DOHH2 (cell line): ENCODE measurements around the gene NR1I3.

Source experiments
- H3F3A ChIP-seq: fragments of 200-600 bp; sonication (generic), shearing (Covaris generic); 2 replicates; pipeline ENCODE4 v1.6.0; 2016; ENCODE audit warnings: antibody characterized with exemption, mild to moderate bottlenecking; ENCODE audit not compliant: control insufficient read depth, insufficient read depth
- H3K27ac ChIP-seq: fragments of 200-600 bp; sonication (generic); 2 replicates; pipeline ENCODE4 v1.5.1; 2014; ENCODE audit warnings: low read depth, mild to moderate bottlenecking, low read length, moderate library complexity
- H3K27me3 ChIP-seq: fragments of 200-600 bp; sonication (generic); 2 replicates; pipeline ENCODE4 v1.6.1; 2014; ENCODE audit warnings: mild to moderate bottlenecking, low read length, mixed read lengths; ENCODE audit not compliant: control insufficient read depth
- H3K36me3 ChIP-seq: fragments of 200-600 bp; sonication (generic); 2 replicates; pipeline ENCODE4 v1.6.1; 2014; ENCODE audit warnings: mild to moderate bottlenecking, low read length, moderate library complexity, mixed read lengths; ENCODE audit not compliant: control insufficient read depth
- H3K4me1 ChIP-seq: fragments of 200-600 bp; sonication (generic); 2 replicates; pipeline ENCODE4 v1.6.1; 2014; ENCODE audit warnings: mild to moderate bottlenecking, low read length, mixed read lengths; ENCODE audit not compliant: control insufficient read depth
- H3K4me2 ChIP-seq: fragments of 200-600 bp; sonication (generic); 2 replicates; pipeline ENCODE4 v1.6.0; 2014; ENCODE audit warnings: mild to moderate bottlenecking, low read length, moderate library complexity
- H3K4me3 ChIP-seq: fragments of 200-600 bp; sonication (generic); 2 replicates; pipeline ENCODE4 v1.5.1; 2014; ENCODE audit warnings: mild to moderate bottlenecking, low read length, mixed read lengths
- H3K79me2 ChIP-seq: fragments of 200-600 bp; sonication (generic); 2 replicates; pipeline ENCODE4 v1.6.1; 2014; ENCODE audit warnings: mild to moderate bottlenecking, low read length, mixed read lengths; ENCODE audit not compliant: control insufficient read depth
- H3K9me2 ChIP-seq: fragments of 200-600 bp; sonication (generic); replicated peaks from 2 replicates; pipeline ENCODE4 v1.6.1; 2014; ENCODE audit warnings: mild to moderate bottlenecking, low read length, mixed read lengths; ENCODE audit not compliant: control insufficient read depth
- H3K9me3 ChIP-seq: fragments of 200-600 bp; sonication (generic); 2 replicates; pipeline ENCODE4 v1.6.1; 2014; ENCODE audit warnings: antibody characterized with exemption, low read length, mixed read lengths; ENCODE audit not compliant: control insufficient read depth, insufficient read depth
- H4K20me1 ChIP-seq: fragments of 200-600 bp; sonication (generic); 2 replicates; pipeline ENCODE4 v1.6.0; 2014; ENCODE audit warnings: low read depth, mild to moderate bottlenecking, antibody characterized with exemption, low read length, moderate library complexity; ENCODE audit not compliant: control insufficient read depth, insufficient read depth
- EZH2phosphoT487 ChIP-seq: fragments of 200-600 bp; sonication (generic); IDR thresholded peaks from 2 replicates; pipeline ENCODE4 v1.6.1; 2017; ENCODE audit warnings: borderline replicate concordance, mild to moderate bottlenecking, antibody characterized with exemption, low read length, moderate library complexity, mixed read lengths
- TF ChIP-seq, protein P1 (sequence below): fragments of 200-600 bp; sonication (generic); IDR thresholded peaks from one replicate; pipeline ENCODE4 v1.5.1; 2014; ENCODE audit warnings: antibody characterized with exemption, mild to moderate bottlenecking, low read depth, low read length; ENCODE audit not compliant: poor library complexity, severe bottlenecking

NR1I3 gene

DNA sequence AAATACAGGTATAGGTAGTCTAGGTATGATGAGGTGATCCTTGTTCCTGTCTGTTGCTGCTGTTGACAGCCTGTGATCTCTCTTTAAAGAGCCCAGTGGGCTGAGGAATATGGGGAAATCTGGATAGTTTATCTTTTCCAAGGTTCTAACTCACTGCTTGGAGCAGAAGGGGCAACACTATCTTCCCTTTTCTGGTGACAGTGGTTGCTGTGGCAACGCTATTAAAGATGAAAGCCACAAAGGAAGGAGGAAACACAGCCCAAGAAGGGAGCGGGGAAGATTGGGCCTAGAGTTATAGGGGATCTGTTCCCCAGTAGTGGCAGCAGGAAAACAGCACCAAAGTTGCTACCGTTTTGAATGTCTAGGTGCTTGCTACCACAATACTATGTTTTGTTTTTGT, 29.3 kb upstream of the NR1I3 start:
- H3K4me1 ChIP-seq, result peaks cover 12% of the 10 kb centered on the region
- H3K27ac ChIP-seq, result no peak overlapping the region
- H3K36me3 ChIP-seq, result no peaks in the 10 kb centered on the region
- H3K27me3 ChIP-seq, result peaks cover 2% of the 10 kb centered on the region
- no peaks in the 10 kb centered on the region for H3K9me3 ChIP-seq
- TF ChIP-seq, protein P1, sequence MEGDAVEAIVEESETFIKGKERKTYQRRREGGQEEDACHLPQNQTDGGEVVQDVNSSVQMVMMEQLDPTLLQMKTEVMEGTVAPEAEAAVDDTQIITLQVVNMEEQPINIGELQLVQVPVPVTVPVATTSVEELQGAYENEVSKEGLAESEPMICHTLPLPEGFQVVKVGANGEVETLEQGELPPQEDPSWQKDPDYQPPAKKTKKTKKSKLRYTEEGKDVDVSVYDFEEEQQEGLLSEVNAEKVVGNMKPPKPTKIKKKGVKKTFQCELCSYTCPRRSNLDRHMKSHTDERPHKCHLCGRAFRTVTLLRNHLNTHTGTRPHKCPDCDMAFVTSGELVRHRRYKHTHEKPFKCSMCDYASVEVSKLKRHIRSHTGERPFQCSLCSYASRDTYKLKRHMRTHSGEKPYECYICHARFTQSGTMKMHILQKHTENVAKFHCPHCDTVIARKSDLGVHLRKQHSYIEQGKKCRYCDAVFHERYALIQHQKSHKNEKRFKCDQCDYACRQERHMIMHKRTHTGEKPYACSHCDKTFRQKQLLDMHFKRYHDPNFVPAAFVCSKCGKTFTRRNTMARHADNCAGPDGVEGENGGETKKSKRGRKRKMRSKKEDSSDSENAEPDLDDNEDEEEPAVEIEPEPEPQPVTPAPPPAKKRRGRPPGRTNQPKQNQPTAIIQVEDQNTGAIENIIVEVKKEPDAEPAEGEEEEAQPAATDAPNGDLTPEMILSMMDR, result no peak
- no peak for TF ChIP-seq EZH2phosphoT487
- no peak overlapping the region for H3K4me2 ChIP-seq
- no peaks in the 10 kb centered on the region for H3K79me2 ChIP-seq
- no peaks in the 10 kb centered on the region for H3F3A ChIP-seq
- no peaks in the 10 kb centered on the region for H3K9me2 ChIP-seq
- no peak overlapping the region for H3K4me3 ChIP-seq
- no peaks in the 10 kb centered on the region for H4K20me1 ChIP-seq

DNA sequence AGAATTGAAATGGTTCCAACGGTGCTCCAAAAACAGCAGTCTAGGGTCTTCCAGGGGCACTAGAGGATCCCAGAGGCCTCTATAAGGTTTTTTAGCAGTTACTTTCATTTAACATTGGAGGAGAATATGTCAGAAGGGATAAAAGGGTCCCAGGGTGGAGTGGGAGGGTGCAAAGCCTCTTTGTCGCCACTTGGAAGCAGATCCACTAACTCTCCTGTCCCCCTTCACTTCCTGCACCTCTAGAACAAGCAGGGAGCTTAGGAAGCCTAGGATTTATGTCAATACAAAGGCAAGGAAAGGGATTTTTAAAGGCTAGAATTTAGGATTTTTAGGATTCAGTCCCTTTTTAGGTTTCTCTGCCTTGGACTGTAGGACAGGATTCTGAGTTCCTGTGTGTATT, 28.8 kb upstream of the NR1I3 start:
- H3K36me3 ChIP-seq, result no peaks in the 10 kb centered on the region
- no peak overlapping the region for H3K4me2 ChIP-seq
- H4K20me1 ChIP-seq, result no peaks in the 10 kb centered on the region
- H3K27ac ChIP-seq, result no peak overlapping the region
- peaks cover 2% of the 10 kb centered on the region for H3K27me3 ChIP-seq
- no peaks in the 10 kb centered on the region for H3K9me2 ChIP-seq
- no peaks in the 10 kb centered on the region for H3K9me3 ChIP-seq
- no peaks in the 10 kb centered on the region for H3K79me2 ChIP-seq
- H3K4me1 ChIP-seq, result peaks cover 17% of the 10 kb centered on the region
- TF ChIP-seq, protein P1, result no peak
- TF ChIP-seq EZH2phosphoT487, result no peak
- H3K4me3 ChIP-seq, result no peak overlapping the region
- H3F3A ChIP-seq, result no peaks in the 10 kb centered on the region

DNA sequence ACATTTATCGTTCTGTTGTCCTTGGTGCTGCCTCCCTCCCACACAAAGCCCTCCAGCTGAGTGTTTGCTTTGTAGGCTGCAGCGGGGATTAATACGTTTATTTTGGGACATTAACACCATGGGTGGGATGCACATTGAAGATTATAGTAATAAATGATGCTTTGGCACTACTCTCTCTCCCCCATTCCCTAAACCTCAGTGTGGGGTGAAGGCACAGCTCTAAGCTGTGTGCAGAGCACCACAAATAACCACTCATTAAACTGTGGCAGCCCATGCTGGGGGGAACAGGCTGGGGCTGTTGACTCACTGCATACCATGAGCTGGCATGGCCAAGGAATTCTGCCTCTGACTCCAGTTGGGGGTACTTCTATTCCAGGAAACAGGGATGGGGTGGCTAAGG, 28.2 kb upstream of the NR1I3 start:
- Histone ChIP-seq H3K4me2 (no peak overlapping the region), H3K79me2 (no peaks in the 10 kb centered on the region), H3K27me3 (peaks cover 7% of the 10 kb centered on the region), H3K36me3 (no peaks in the 10 kb centered on the region), H4K20me1 (no peaks in the 10 kb centered on the region), H3K4me3 (no peak overlapping the region), H3K4me1 (peaks cover 24% of the 10 kb centered on the region), H3F3A (no peaks in the 10 kb centered on the region), H3K9me2 (no peaks in the 10 kb centered on the region), H3K9me3 (no peaks in the 10 kb centered on the region), H3K27ac (no peak overlapping the region)
- TF ChIP-seq, protein P1, result no peak
- TF ChIP-seq EZH2phosphoT487, result no peak

GRCh38 chr1:161265305-161265704, 27.3 kb upstream of the NR1I3 start:
- H3K9me3 ChIP-seq, result no peaks in the 10 kb centered on the region
- H3K4me1 ChIP-seq, result peaks cover 32% of the 10 kb centered on the region
- H3K27ac ChIP-seq, result no peak overlapping the region
- H3K4me3 ChIP-seq, result no peak overlapping the region
- no peak overlapping the region for H3K4me2 ChIP-seq
- no peaks in the 10 kb centered on the region for H4K20me1 ChIP-seq
- H3F3A ChIP-seq, result no peaks in the 10 kb centered on the region
- H3K27me3 ChIP-seq, result peaks cover 13% of the 10 kb centered on the region
- no peaks in the 10 kb centered on the region for H3K36me3 ChIP-seq
- TF ChIP-seq, protein P1, result no peak
- TF ChIP-seq EZH2phosphoT487, result no peak
- H3K9me2 ChIP-seq, result no peaks in the 10 kb centered on the region
- H3K79me2 ChIP-seq, result no peaks in the 10 kb centered on the region
